ENCODE measurements around the gene HAPLN3. TPM values are rescaled to one million over a fixed set of nuclear protein-coding genes. Genes with fewer than 3 reads are reported as not detected.

HAPLN3 gene
- total RNA-seq, 1 donor from 2014 or later, result 0.27 TPM

DNA sequence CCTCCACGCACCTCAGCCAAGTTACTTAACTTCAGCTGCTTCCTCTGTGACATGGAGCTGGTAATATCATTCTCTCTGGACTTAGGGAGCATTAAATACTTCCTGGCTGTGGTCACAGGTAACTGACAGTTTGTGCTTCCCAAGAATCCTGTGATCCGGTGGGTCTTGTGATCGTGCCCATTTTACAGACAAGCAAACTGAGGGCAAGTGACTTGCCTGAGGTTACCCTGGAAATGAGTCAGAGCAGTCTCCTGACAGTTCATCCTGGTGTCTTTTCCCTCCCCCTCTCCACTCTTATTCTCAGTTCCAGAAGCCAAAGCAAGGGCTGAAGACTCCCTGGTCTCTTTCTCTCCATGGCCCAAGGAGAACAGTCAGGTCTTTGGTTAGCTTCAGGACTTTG lies 56.2 kb downstream of the HAPLN3 start:
- H3K9me3 Mint-ChIP-seq (ENCODE audit: unreplicated experiment), result peaks cover 2% of the 10 kb centered on the region
- H3K27me3 Mint-ChIP-seq (ENCODE audit: unreplicated experiment), result peaks cover 2% of the 10 kb centered on the region
- no peak overlapping the region for H3K27ac Mint-ChIP-seq (ENCODE audit: unreplicated experiment)
- DNase-seq, result no peak
- H3K4me1 Mint-ChIP-seq (ENCODE audit: low read depth, unreplicated experiment), result no peaks in the 10 kb centered on the region
- no peaks in the 10 kb centered on the region for H3K36me3 Mint-ChIP-seq (ENCODE audit: unreplicated experiment)
- no peak for TF ChIP-seq CTCF (IDR thresholded peaks at IDR 0.05; ENCODE audit: partially characterized antibody, unreplicated experiment)
- no peak overlapping the region for H3K4me3 Mint-ChIP-seq (ENCODE audit: unreplicated experiment)

DNA sequence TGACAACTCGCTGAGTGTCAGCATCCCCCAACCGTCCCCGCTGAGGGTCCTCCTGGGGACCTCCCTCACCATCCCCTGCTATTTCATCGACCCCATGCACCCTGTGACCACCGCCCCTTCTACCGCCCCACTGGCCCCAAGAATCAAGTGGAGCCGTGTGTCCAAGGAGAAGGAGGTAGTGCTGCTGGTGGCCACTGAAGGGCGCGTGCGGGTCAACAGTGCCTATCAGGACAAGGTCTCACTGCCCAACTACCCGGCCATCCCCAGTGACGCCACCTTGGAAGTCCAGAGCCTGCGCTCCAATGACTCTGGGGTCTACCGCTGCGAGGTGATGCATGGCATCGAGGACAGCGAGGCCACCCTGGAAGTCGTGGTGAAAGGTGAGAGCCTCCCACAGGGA lies 56.7 kb downstream of the HAPLN3 start:
- no peak for TF ChIP-seq CTCF (IDR thresholded peaks at IDR 0.05; ENCODE audit: partially characterized antibody, unreplicated experiment)
- Mint-ChIP-seq H3K36me3 (ENCODE audit: unreplicated experiment) (no peaks in the 10 kb centered on the region), H3K27ac (ENCODE audit: unreplicated experiment) (no peak overlapping the region), H3K4me1 (ENCODE audit: low read depth, unreplicated experiment) (no peaks in the 10 kb centered on the region), H3K27me3 (ENCODE audit: unreplicated experiment) (peaks cover 2% of the 10 kb centered on the region), H3K9me3 (ENCODE audit: unreplicated experiment) (peaks cover 2% of the 10 kb centered on the region), H3K4me3 (ENCODE audit: unreplicated experiment) (no peak overlapping the region)
- DNase-seq, result no peak

GRCh38 chr15:88835646-88836045 lies 59.7 kb downstream of the HAPLN3 start:
- Mint-ChIP-seq H3K4me1 (ENCODE audit: low read depth, unreplicated experiment) (no peaks in the 10 kb centered on the region), H3K27me3 (ENCODE audit: unreplicated experiment) (peaks cover 2% of the 10 kb centered on the region), H3K4me3 (ENCODE audit: unreplicated experiment) (no peak overlapping the region), H3K27ac (ENCODE audit: unreplicated experiment) (no peak overlapping the region), H3K9me3 (ENCODE audit: unreplicated experiment) (peaks cover 2% of the 10 kb centered on the region), H3K36me3 (ENCODE audit: unreplicated experiment) (no peaks in the 10 kb centered on the region)
- TF ChIP-seq CTCF (IDR thresholded peaks at IDR 0.05; ENCODE audit: partially characterized antibody, unreplicated experiment), result no peak
- DNase-seq, result no peak

DNA sequence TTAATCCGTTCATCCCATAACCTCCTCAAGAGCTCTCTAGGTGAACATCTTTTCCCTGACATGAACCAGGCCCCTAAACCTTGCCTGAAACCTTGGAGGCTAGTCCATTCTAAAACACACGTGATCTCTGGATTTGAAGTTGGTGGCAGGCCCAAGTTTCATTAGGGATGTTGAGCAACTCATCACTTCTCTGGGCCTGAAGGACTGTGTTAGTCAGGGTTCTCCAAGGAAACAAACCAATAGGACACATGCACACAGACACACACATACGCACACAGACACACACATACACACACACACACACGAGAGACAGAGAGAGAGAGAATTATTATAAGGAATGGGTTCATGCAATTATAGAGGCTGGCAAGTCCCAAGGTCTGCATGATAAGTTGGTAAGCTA lies 60.2 kb downstream of the HAPLN3 start:
- no peaks in the 10 kb centered on the region for H3K36me3 Mint-ChIP-seq (ENCODE audit: unreplicated experiment)
- H3K27ac Mint-ChIP-seq (ENCODE audit: unreplicated experiment), result no peak overlapping the region
- TF ChIP-seq CTCF (IDR thresholded peaks at IDR 0.05; ENCODE audit: partially characterized antibody, unreplicated experiment), result no peak
- H3K9me3 Mint-ChIP-seq (ENCODE audit: unreplicated experiment), result peaks cover 2% of the 10 kb centered on the region
- H3K4me1 Mint-ChIP-seq (ENCODE audit: low read depth, unreplicated experiment), result no peaks in the 10 kb centered on the region
- DNase-seq, result no peak
- H3K4me3 Mint-ChIP-seq (ENCODE audit: unreplicated experiment), result no peak overlapping the region
- peaks cover 2% of the 10 kb centered on the region for H3K27me3 Mint-ChIP-seq (ENCODE audit: unreplicated experiment)

- Mint-ChIP-seq H3K27me3 (ENCODE audit: unreplicated experiment) (peaks cover under 1% of the 10 kb centered on the region), H3K4me3 (ENCODE audit: unreplicated experiment) (no peak overlapping the region), H3K27ac (ENCODE audit: unreplicated experiment) (no peak overlapping the region), H3K4me1 (ENCODE audit: low read depth, unreplicated experiment) (no peaks in the 10 kb centered on the region), H3K36me3 (ENCODE audit: unreplicated experiment) (no peaks in the 10 kb centered on the region), H3K9me3 (ENCODE audit: unreplicated experiment) (peaks cover 2% of the 10 kb centered on the region)
- peak; percentile 70 for DNase-seq
- peak; percentile 35 for TF ChIP-seq CTCF (IDR thresholded peaks at IDR 0.05; ENCODE audit: partially characterized antibody, unreplicated experiment)
Measured at GRCh38 chr15:88834211-88834812, 61.0 kb downstream of the HAPLN3 start.
